A673 (cell line): ENCODE results near the gene SYT13. TPM values are rescaled to one million over a fixed set of nuclear protein-coding genes. Genes with fewer than 3 reads are reported as not detected.
"Not testable (repeated sequence)": the region's sequence is repeated elsewhere in the genome, so short reads cannot be mapped to it uniquely, and the experiment has no call there.

Source experiments
- BruUV-seq: library from RNA; stranded (reverse); fragments of 400-500 nt; replicated peaks from 2 replicates; lab custom pipeline; 2021; lab: Mats Ljungman, UMichigan
- CTCF ChIA-PET: fragments of 300-600 bp; sonication (Branson Sonifier 250); formaldehyde crosslinking; loops from one replicate; lab custom pipeline; 2022; ENCODE audit warnings: antibody characterized with exemption; lab: Charles Lee
- POLR2A ChIA-PET: fragments of 300-600 bp; sonication (Branson Sonifier 250); formaldehyde crosslinking; loops from one replicate; lab custom pipeline; 2022; ENCODE audit warnings: antibody characterized with exemption; ENCODE audit not compliant: low non-redundant PET; lab: Charles Lee
- DNase-seq: peaks from one replicate; pipeline ENCODE4 v3.0.0-alpha.2; 2015; ENCODE audit warnings: low spot score
- H3K27ac ChIP-seq: fragments of 200-600 bp; sonication (generic); 2 replicates; pipeline ENCODE4 v1.5.1; 2016; ENCODE audit warnings: mixed run types, low read depth, mild to moderate bottlenecking, mixed read lengths, antibody characterized with exemption, low read length; ENCODE audit not compliant: poor library complexity, severe bottlenecking
- H3K27me3 ChIP-seq: fragments of 200-600 bp; sonication (generic); replicated peaks from 2 replicates; pipeline ENCODE4 v1.6.1; 2017; ENCODE audit warnings: mixed run types, low read depth, mild to moderate bottlenecking, mixed read lengths, antibody characterized with exemption, low read length; ENCODE audit not compliant: insufficient read depth, poor library complexity
- H3K36me3 ChIP-seq: fragments of 200-600 bp; sonication (generic); 2 replicates; pipeline ENCODE4 v1.6.1; 2016; ENCODE audit warnings: mixed run types, mild to moderate bottlenecking, mixed read lengths, antibody characterized with exemption, low read length; ENCODE audit not compliant: insufficient read depth, poor library complexity, severe bottlenecking
- H3K4me1 ChIP-seq: fragments of 200-600 bp; sonication (generic); 2 replicates; pipeline ENCODE4 v1.6.1; 2017; ENCODE audit warnings: mixed run types, mild to moderate bottlenecking, mixed read lengths, antibody characterized with exemption, low read length; ENCODE audit not compliant: insufficient read depth, poor library complexity, severe bottlenecking
- H3K4me3 ChIP-seq: fragments of 200-600 bp; sonication (generic); 2 replicates; pipeline ENCODE4 v1.5.1; 2016; ENCODE audit warnings: low read depth, mixed run types, mild to moderate bottlenecking, mixed read lengths, low read length; ENCODE audit not compliant: poor library complexity, severe bottlenecking
- H3K9me3 ChIP-seq: fragments of 200-600 bp; sonication (generic); 2 replicates; pipeline ENCODE4 v1.6.1; 2016; ENCODE audit warnings: mixed run types, low read depth, mild to moderate bottlenecking, mixed read lengths, antibody characterized with exemption, low read length; ENCODE audit not compliant: poor library complexity, severe bottlenecking
- EZH2 ChIP-seq: fragments of 200-600 bp; sonication (generic); IDR thresholded peaks from 2 replicates; pipeline ENCODE4 v1.6.1; 2017; ENCODE audit warnings: borderline replicate concordance, low read depth, mild to moderate bottlenecking, mixed read lengths, antibody characterized with exemption, low read length; ENCODE audit not compliant: poor library complexity, severe bottlenecking
- intact Hi-C: fragments of 100-400 bp; cut with micrococcal nuclease; formaldehyde crosslinking; loops from one replicate; pipeline ENCODE4 v1.10.0; 2022; ENCODE audit not compliant: unreplicated experiment
- total RNA-seq: library from RNA; stranded (reverse); gene quantifications from 2 replicates; pipeline ENCODE4 v1.2.3, GENCODE V29; 2021
- TF ChIP-seq, protein P1 (sequence below): fragments of 300-800, 200-600 bp; sonication (generic); conservative IDR thresholded peaks from 2 replicates; pipeline ENCODE4 v1.5.1; 2017; ENCODE audit warnings: low read depth, mild to moderate bottlenecking, antibody characterized with exemption, low read length, moderate library complexity, mixed read lengths

Gene SYT13
- total RNA-seq, 1 experiment from 2014 or later, result 0.30 TPM

DNA sequence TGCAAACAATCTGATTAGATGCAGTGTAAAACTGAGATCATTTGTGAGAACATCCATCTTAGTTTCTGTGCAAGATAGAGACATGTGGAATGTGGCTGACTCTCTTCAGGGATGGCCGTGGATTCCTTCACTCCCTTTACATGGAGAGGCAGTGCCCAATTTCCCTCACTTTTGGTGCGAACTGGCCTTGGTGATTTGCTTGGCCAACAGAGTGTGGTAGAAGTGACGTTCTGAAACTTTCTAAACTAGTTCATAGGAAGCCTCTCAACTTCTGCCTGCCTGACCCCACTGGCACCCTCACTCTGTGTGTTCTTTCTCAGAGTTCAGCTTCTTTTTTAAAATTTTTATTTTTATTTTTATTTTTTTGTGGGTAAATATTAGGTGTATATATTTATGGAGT, 9.9 kb upstream of the SYT13 start:
- BruUV-seq, result no TSS peak
- Histone ChIP-seq H3K4me1 (no peaks in the 10 kb centered on the region), H3K36me3 (no peaks in the 10 kb centered on the region), H3K4me3 (no peak overlapping the region), H3K9me3 (no peaks in the 10 kb centered on the region), H3K27me3 (peaks cover 16% of the 10 kb centered on the region), H3K27ac (no peak overlapping the region)
- DNase-seq, result no peak
- intact Hi-C loops, result no loop called here
- POLR2A ChIA-PET, result no interaction called here
- CTCF ChIA-PET, result no interaction called here
- TF ChIP-seq, protein P1, sequence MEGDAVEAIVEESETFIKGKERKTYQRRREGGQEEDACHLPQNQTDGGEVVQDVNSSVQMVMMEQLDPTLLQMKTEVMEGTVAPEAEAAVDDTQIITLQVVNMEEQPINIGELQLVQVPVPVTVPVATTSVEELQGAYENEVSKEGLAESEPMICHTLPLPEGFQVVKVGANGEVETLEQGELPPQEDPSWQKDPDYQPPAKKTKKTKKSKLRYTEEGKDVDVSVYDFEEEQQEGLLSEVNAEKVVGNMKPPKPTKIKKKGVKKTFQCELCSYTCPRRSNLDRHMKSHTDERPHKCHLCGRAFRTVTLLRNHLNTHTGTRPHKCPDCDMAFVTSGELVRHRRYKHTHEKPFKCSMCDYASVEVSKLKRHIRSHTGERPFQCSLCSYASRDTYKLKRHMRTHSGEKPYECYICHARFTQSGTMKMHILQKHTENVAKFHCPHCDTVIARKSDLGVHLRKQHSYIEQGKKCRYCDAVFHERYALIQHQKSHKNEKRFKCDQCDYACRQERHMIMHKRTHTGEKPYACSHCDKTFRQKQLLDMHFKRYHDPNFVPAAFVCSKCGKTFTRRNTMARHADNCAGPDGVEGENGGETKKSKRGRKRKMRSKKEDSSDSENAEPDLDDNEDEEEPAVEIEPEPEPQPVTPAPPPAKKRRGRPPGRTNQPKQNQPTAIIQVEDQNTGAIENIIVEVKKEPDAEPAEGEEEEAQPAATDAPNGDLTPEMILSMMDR, result no peak
- no peak for TF ChIP-seq EZH2

DNA sequence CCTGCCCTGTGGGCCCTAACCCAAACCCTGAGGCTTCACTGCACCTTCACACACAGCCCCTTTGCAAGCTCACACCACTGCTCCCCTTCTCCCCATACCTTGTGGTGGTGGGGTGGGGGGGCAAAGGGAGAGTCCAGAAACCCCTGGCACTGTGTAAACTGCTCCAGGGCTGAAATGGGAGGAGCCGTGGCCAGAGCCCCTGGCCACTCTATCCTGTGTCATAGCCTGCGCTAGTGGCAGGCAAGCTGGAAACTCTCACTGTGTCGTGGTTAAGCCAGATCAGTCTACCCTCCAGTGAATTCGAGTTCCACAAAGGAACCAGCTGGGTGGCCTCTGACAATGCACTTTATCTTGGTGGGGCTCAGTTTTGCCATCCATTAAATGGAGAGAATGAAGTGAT, 8.4 kb upstream of the SYT13 start:
- Histone ChIP-seq H3K27ac (no peak overlapping the region), H3K36me3 (no peaks in the 10 kb centered on the region), H3K27me3 (peaks cover 29% of the 10 kb centered on the region), H3K9me3 (no peaks in the 10 kb centered on the region), H3K4me1 (no peaks in the 10 kb centered on the region), H3K4me3 (no peak overlapping the region)
- ChIA-PET POLR2A (no interaction called here), CTCF (interaction anchor here (1.2 to 2.4 kb wide), 2 partner anchors 42 to 184 kb away, joined by 3 to 13 read pairs; no protein-coding TSS in a partner anchor)
- intact Hi-C loops, result no loop called here
- no peak for DNase-seq
- no TSS peak for BruUV-seq
- TF ChIP-seq, protein P1, result no peak
- no peak for TF ChIP-seq EZH2

DNA sequence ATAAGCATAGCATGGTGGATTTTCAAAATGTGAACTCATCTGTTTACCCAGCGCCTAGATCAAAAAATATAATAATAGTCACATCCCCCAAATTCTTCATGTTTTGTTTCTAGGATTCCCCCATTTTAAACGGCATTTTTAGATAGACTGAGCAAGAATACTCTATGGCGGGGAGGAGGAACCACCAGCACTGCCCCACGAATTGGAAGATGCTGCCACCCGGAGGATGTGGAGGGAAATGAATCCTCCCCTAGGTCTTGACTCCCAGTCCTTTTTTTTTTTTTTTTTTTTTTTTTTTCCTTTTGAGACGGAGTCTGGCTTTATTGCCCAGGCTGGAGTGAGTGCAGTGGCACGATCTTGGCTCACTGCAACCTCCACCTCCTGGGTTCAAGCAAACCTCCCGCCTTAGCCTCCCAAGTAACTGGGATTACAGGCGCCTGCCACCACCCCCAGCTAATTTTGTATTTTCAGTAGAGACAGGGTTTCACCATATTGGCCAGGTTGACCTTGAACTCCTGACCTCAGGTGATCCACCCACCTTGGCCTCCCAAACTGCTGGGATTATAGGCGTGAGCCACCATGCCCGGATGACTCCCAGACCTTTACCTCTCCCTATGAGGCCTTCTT, 7.5 kb upstream of the SYT13 start:
- H3K9me3 ChIP-seq, POLR2A ChIA-PET, H3K36me3 ChIP-seq, H3K27ac ChIP-seq, H3K4me1 ChIP-seq, H3K4me3 ChIP-seq, BruUV-seq: not testable (repeated sequence)
- H3K27me3 ChIP-seq, result peaks cover 38% of the 10 kb centered on the region
- intact Hi-C loops, result loop anchor here (1.0 kb wide), 3 partner anchors 41 to 183 kb away; no protein-coding TSS in a partner anchor
- TF ChIP-seq, protein P1, result peak; percentile 80
- CTCF ChIA-PET, result interaction anchor here (1.2 to 2.4 kb wide), 2 partner anchors 41 to 183 kb away, joined by 3 to 13 read pairs; no protein-coding TSS in a partner anchor
- DNase-seq, result peak; percentile 96
